Kidney (tissue), 14 donors: ENCODE data around the gene PFDN1. TPM values are rescaled to one million over a fixed set of nuclear protein-coding genes. Genes with fewer than 3 reads are reported as not detected.
A peak's percentile ranks its signal among the peaks of the same experiment; 100 is the strongest.

Experiments
- DNase-seq, 5 donors: peaks; one replicate each; pipeline ENCODE4 v3.0.0-alpha.2; 2013 to 2020
- FAIRE-seq: peaks from 2 replicates; lab custom pipeline; 2012; peaks lifted over from hg19 to GRCh38; lab: Jason Lieb, UNC
- H3K27ac ChIP-seq, 2 donors: one replicate each; pipeline ENCODE4 v1.7.0; 2013; ENCODE audit warnings: low read depth in 2 of 2, low read length in 2 of 2, inconsistent platforms in 1 of 2
- H3K27me3 ChIP-seq: one replicate; pipeline ENCODE4 v1.7.1; 2013; ENCODE audit warnings: low read length, inconsistent platforms; ENCODE audit not compliant: control insufficient read depth, insufficient read depth
- H3K36me3 ChIP-seq, 3 donors: one replicate each; pipeline versions ENCODE4 v1.7.0 to v1.7.1; 2013; ENCODE audit warnings: low read length in 3 of 3, control low read depth in 1 of 3, inconsistent platforms in 1 of 3; ENCODE audit not compliant: insufficient read depth in 3 of 3, control insufficient read depth in 2 of 3
- H3K4me1 ChIP-seq, 3 donors: one replicate each; pipeline versions ENCODE4 v1.7.0 to v1.7.1; 2013; ENCODE audit warnings: low read length in 3 of 3, inconsistent platforms in 1 of 3, low read depth in 1 of 3; ENCODE audit not compliant: control insufficient read depth in 2 of 3, insufficient read depth in 2 of 3
- H3K4me3 ChIP-seq, 3 donors: one replicate each; pipeline versions ENCODE4 v1.7.0 to v1.8.1; 2013; ENCODE audit warnings: low read length in 3 of 3, control low read depth in 1 of 3, inconsistent platforms in 1 of 3
- H3K9ac ChIP-seq, 3 donors: one replicate each; pipeline versions ENCODE4 v1.7.0 to v1.7.1; 2013; ENCODE audit warnings: low read length in 3 of 3, control low read depth in 1 of 3, inconsistent platforms in 1 of 3
- H3K9me3 ChIP-seq, 3 donors: one replicate each; pipeline versions ENCODE4 v1.7.0 to v1.7.1; 2013; ENCODE audit warnings: low read length in 3 of 3, control low read depth in 1 of 3, inconsistent platforms in 1 of 3; ENCODE audit not compliant: control insufficient read depth in 2 of 3, insufficient read depth in 1 of 3
- CTCF ChIP-seq: IDR thresholded peaks from 3 replicates; pipeline ENCODE4 v1.5.1; 2012; ENCODE audit warnings: mild to moderate bottlenecking, moderate library complexity, borderline replicate concordance; ENCODE audit not compliant: insufficient read depth; ENCODE audit errors: extremely low read depth
- intact Hi-C: fragments of 100-400 bp; cut with DNase I; formaldehyde crosslinking; loops from one replicate; pipeline ENCODE4 v1.11.1; 2022
- polyA plus RNA-seq: library from polyadenylated mRNA; stranded (reverse); fragments of 350-450 nt; fragmentation: Illumina TruSeq; extraction: RNeasy Lipid Tissue Mini Kit (QIAGEN cat#74804); gene quantifications from one replicate; pipeline ENCODE4 v1.2.3, GENCODE V29; 2014; ENCODE audit warnings: low read depth, low replicate concordance; ENCODE audit not compliant: insufficient read depth
- total RNA-seq: library from RNA; stranded (reverse); fragmentation: NEBNext Ultra II Directional; extraction: Animal tissue kit (Norgen Biotek cat#: 25700); gene quantifications from one replicate; pipeline ENCODE4 v1.2.1, GENCODE V29; 2021
- donor health status: control.
- donor health status: control.
- donor health status: control.
- donor health status: control.
- donor health status: control.
- donor health status: DM: yes; HTN: yes; CAD: no.
- donor health status: Normal renal cell carcinoma (clear cell type).

Gene PFDN1
- total and polyA plus RNA-seq, 2 donors from 2014 or later: 48.9 to 85.8 TPM

DNA sequence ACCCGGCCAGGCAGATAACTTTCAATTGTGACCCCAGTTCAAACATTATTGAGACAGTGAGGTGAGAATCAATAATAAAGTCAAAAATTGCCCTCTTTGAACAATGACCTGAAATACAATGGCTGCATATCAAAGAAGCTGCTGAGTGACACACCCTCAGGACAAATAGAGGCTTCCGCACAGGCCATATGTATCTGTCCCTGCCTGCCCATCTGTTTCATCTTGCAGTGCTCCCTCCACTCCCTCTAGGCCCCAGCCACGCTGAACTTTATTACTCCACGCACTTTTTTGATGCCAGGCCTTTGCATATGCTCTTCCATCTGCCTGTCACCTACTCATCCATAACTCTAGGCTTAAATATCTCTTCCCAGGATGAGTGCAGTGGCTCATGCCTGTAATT, 15.9 kb upstream of the PFDN1 start:
- FAIRE-seq (no peak), DNase-seq (no peak)
- H3K27ac ChIP-seq: no peak overlapping the region
- no peaks in the 10 kb centered on the region for H3K9me3 ChIP-seq
- intact Hi-C loops: no loop called here
- no peak for TF ChIP-seq CTCF
- no peaks in the 10 kb centered on the region for H3K36me3 ChIP-seq
- no peaks in the 10 kb centered on the region for H3K27me3 ChIP-seq
- H3K4me1 ChIP-seq: peaks cover 4 to 14% (median 7%) of the 10 kb centered on the region in 3 donors
- H3K9ac ChIP-seq: no peak overlapping the region
- H3K4me3 ChIP-seq: no peak overlapping the region

- no peak for TF ChIP-seq CTCF
- Histone ChIP-seq H3K9me3 (no peaks in the 10 kb centered on the region), H3K9ac (no peak overlapping the region), H3K27me3 (no peaks in the 10 kb centered on the region), H3K4me3 (no peak overlapping the region), H3K27ac (no peak overlapping the region), H3K36me3 (no peaks in the 10 kb centered on the region), H3K4me1 (peaks cover 0 to 5% (median 0%) of the 10 kb centered on the region in 3 donors)
- FAIRE-seq (no peak), DNase-seq (no peak)
- intact Hi-C loops: no loop called here
These were observed 15.0 kb upstream of the PFDN1 start for GRCh38 chr5:140317859-140318258.

GRCh38 chr5:140312791-140313189, 9.9 kb upstream of the PFDN1 start:
- Histone ChIP-seq H3K9ac (no peak overlapping the region), H3K27me3 (no peaks in the 10 kb centered on the region), H3K4me1 (peaks cover 0 to 6% (median 0%) of the 10 kb centered on the region in 3 donors), H3K36me3 (no peaks in the 10 kb centered on the region), H3K9me3 (no peaks in the 10 kb centered on the region), H3K27ac (peak overlapping the region; percentile 26 to 56), H3K4me3 (no peak overlapping the region)
- no peak for FAIRE-seq
- no peak for DNase-seq
- intact Hi-C loops: no loop called here
- TF ChIP-seq CTCF: no peak
